GM11168 (cell line): ENCODE data around the gene ZNF22.
"Not testable (repeated sequence)": the region's sequence is repeated elsewhere in the genome, so short reads cannot be mapped to it uniquely, and the experiment has no call there.

ENCODE experiments used
- in situ Hi-C: fragments of 300-500 bp; cut with MboI; formaldehyde crosslinking; loops from one replicate; pipeline ENCODE4 v1.12.0; 2022; ENCODE audit warnings: low sequenced_read_pairs; ENCODE audit not compliant: unreplicated experiment

The ZNF22 gene

DNA sequence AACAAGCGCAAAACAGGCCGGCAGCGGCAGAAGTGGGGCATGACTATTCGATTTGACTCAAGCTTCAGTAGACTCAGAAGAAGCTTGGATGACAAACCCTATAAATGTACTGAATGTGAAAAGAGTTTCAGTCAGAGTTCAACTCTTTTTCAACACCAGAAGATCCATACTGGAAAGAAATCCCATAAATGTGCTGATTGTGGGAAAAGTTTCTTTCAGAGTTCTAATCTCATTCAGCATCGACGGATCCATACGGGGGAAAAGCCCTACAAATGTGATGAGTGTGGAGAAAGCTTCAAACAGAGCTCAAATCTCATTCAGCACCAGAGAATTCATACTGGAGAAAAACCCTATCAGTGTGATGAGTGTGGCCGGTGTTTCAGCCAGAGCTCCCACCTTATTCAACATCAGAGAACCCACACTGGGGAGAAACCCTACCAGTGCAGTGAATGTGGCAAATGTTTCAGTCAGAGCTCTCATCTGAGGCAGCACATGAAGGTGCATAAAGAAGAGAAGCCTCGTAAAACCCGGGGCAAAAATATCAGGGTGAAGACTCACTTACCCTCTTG is 2.8 kb downstream of the ZNF22 start:
- in situ Hi-C loops: no loop called here

DNA sequence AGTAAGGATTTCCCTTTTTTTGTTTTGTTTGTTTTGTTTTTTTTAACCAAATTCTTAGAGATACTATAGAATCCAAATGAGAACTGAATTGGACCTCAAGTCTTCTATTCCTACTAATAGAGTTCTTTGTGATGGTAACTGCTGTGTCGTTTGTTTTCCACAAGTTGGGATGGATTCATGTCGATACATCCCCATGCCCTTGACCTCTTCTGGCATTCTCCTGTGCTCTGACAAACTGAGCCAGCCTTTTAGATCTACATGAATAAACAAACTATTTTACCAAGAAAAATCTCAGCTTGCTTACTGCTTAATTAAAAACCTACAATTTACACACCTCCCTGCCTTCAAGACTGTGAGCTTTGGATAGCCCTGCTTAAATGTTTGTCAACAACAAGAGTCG is 3.9 kb downstream of the ZNF22 start:
- in situ Hi-C loops: no loop called here

DNA sequence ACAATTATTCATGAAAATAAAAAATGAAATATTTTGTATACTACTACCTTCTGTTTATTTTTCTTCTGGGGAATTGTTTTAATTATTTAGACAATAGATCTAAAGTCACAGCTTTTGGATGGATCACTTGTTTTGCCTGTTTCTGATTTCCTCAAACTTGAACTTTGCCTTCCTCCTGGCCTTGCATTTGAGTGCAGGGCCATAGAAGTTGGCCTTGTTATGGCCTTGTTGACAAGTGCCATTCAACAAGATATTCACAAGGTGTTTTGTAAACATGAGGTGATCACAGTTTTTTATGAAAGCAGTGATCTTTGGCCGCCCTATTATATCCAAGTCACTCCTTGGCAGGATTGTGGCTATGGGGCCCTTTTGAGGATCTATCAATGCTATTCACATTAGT is 4.6 kb downstream of the ZNF22 start:
- in situ Hi-C loops: no loop called here

DNA sequence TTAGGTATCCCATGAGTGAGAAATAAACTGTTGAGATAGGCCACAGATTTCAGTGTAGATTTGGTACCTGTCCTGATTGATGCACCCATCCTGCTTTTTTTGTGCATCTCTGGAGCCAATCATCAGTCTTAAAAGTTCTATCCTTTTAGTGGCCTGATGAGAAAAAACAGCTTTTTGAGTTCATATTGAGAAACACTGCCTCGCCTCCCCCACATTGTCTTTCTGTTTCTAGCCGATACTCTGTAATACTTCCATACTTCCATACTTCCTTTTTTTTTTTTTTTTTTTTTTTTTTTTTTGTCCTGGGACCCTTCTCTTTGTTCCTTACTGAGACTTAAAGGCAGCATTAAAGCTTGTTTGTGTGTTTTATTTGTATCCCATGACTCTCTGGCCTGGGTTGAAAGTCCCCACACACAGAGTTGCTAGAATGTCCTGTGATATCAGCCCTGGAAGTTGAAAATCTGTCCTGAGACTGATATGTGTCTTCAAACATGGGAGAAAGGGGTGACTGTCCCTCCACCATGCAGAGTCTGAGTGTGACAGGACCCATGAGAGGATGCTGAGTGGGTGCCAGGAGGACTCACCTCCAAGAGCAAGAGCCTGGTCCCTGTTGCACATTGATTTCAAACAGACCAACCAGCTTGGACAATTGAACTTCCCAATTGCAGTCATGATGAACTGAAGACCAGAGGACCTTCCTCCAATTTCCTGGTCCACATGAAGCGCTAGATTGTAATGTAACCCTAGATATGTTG is 5.7 kb downstream of the ZNF22 start:
- in situ Hi-C loops: no loop called here

GRCh38 chr10:45008524-45009161 is 7.9 kb downstream of the ZNF22 start:
- in situ Hi-C loops: no loop called here

DNA sequence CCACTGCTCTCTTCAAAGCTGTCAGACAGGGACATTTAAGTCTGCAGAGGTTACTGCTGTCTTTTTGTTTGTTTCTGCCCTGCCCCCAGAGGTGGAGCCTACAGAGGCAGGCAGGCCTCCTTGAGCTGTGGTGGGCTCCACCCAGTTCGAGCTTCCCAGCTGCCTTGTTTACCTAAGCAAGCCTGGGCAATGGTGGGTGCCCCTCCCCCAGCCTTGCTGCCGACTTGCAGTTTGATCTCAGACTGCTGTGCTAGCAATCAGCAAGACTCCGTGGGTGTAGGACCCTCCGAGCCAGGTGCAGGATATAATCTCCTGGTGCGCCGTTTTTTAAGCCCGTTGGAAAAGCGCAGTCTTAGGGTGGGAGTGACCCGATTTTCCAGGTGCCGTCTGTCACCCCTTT is 13.8 kb downstream of the ZNF22 start:
- in situ Hi-C loops: not testable (repeated sequence)

DNA sequence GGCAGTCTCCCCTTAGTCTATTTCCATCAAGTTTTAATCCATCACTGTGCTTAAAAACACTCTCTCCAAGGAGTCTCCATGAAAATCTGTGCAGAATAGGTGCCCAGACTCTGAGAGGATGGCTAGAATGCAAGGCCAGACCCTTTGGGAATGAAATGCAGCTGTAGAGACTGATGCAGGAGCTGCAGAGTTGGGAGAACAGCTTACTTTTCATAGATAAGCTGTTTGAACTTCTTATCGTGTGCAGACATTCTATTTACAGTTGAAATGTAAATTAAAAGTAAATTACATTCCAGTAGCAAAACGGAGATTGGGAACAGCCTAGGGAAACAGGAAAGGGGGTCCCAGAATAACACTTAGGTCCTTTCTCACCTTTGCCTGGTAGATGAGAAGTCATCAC is 14.9 kb downstream of the ZNF22 start:
- in situ Hi-C loops: no loop called here

DNA sequence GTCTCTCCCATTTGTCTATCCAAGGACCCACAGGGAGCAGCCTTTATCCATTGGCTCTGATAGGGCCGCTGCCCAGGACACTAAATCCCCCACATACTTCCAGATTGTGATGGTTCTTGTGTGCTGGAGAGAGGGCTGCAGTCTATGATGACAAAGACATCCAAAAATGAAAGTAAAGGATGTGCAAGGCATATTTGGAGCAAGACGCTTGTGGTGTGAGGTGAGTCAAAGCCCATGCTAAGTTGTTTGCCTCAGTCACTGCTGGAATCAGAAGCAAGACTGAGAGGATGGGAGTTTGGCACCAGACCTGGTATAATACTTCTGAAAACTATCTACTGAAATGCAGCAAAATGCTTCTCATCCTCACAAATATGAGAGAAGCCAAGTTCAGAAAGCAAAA is 22.7 kb downstream of the ZNF22 start:
- in situ Hi-C loops: no loop called here

- in situ Hi-C loops: no loop called here
Observed at GRCh38 chr10:45034301-45034700, 33.6 kb downstream of the ZNF22 start.

- in situ Hi-C loops: no loop called here
Observed at GRCh38 chr10:45035673-45036072, 35.0 kb downstream of the ZNF22 start.

- in situ Hi-C loops: no loop called here
Observed at GRCh38 chr10:45040921-45041542, 40.3 kb downstream of the ZNF22 start.

DNA sequence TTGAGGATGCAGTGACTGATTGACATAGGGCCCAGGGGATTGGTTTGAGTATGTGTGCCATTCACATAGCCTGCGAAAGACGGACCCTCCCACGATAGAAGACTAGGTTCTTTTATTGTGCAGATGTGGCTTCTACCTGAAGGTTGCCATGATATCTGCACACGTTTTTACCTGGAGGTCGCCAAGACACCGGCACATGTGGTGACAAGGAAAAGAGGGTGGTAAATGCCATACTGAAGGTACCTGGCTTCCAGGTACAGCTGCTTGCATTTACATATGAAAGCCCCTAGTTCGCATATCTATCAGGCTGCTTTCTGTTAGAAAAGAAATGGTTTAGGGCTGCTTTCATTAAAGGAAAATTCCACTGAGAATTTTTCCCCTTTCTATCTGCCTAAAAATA is 43.6 kb downstream of the ZNF22 start:
- in situ Hi-C loops: no loop called here

GRCh38 chr10:45050551-45051235 is 50.0 kb downstream of the ZNF22 start:
- in situ Hi-C loops: no loop called here

DNA sequence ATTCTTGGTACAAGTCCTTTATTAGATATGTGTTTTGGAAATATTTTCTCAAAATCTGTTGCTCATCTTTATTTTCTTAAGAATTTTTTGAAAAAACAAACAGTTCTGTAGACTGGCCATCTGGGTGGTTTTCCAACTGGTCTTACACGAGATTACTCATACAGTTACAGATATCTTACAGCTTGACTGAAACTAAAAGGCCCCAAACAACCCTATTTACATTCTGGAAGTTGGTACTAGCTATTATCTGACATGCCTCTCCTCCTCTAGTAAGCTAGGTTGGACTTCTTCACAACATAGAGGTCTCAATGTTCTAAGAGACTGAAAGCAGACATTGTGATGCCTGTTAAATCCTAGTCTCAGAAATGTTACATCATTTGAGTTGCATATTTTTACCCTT is 52.0 kb downstream of the ZNF22 start:
- in situ Hi-C loops: no loop called here

DNA sequence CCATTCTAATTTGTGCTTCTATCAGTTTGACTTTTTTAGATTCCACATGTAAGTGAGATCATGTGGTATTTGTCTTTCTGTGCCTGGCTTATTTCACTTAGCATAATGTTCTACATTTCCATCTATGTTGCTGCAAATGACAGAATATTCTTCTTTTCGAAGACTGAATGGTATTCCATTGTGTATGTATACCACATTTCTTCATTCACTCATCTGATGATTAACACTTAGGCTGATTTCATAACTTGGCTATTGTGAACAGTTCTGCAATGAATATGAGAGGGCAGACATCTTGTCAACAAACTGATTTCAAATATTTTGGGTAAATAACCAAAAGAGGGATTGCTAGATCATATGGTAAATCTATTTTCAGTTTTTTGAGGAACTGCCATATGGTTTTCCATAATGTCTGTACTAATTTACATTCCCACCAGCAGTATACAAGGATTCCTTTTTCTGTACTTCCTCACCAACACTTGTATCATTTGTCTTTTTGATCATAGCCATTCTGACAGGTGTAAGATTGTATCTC is 52.9 kb downstream of the ZNF22 start:
- in situ Hi-C loops: no loop called here
